Neutrophil (primary cell): ENCODE results near the gene BRICD5.

Source experiments
- H3K27ac ChIP-seq: fragments of 200-600 bp; sonication (generic); 2 replicates; pipeline ENCODE4 v1.5.1; 2016; ENCODE audit warnings: mild to moderate bottlenecking, moderate library complexity
- H3K27me3 ChIP-seq: fragments of 200-600 bp; sonication (generic); 2 replicates; pipeline ENCODE4 v1.6.0; 2016; ENCODE audit warnings: mild to moderate bottlenecking
- H3K36me3 ChIP-seq: fragments of 200-600 bp; sonication (generic); 2 replicates; pipeline ENCODE4 v1.5.1; 2017
- H3K4me1 ChIP-seq, 2 experiments: fragments of 200-600 bp in 1 of 2; sonication (generic) in 1 of 2; 1 replicate in 1 of 2; 2 replicates in 1 of 2; pipeline versions ENCODE4 v1.5.1 to v1.6.1; 2013 to 2016; ENCODE audit warnings: low read depth in 1 of 2, low read length in 1 of 2, mild to moderate bottlenecking in 1 of 2, moderate library complexity in 1 of 2; ENCODE audit not compliant: control insufficient read depth in 1 of 2, insufficient read depth in 1 of 2
- H3K4me3 ChIP-seq, 2 experiments: fragments of 200-600 bp in 1 of 2; sonication (generic) in 1 of 2; 1 replicate in 1 of 2; 2 replicates in 1 of 2; pipeline ENCODE4 v1.5.1; 2013 to 2016; ENCODE audit warnings: low read depth in 1 of 2, low read length in 1 of 2, mild to moderate bottlenecking in 1 of 2, moderate library complexity in 1 of 2
- H3K9me3 ChIP-seq: fragments of 200-600 bp; sonication (generic); 2 replicates; pipeline ENCODE4 v1.5.1; 2016
- TF ChIP-seq, protein P1 (sequence below): fragments of 200-600 bp; sonication (generic); IDR thresholded peaks from 2 replicates; pipeline ENCODE4 v1.5.1; 2016; ENCODE audit warnings: antibody characterized with exemption

BRICD5 gene

DNA sequence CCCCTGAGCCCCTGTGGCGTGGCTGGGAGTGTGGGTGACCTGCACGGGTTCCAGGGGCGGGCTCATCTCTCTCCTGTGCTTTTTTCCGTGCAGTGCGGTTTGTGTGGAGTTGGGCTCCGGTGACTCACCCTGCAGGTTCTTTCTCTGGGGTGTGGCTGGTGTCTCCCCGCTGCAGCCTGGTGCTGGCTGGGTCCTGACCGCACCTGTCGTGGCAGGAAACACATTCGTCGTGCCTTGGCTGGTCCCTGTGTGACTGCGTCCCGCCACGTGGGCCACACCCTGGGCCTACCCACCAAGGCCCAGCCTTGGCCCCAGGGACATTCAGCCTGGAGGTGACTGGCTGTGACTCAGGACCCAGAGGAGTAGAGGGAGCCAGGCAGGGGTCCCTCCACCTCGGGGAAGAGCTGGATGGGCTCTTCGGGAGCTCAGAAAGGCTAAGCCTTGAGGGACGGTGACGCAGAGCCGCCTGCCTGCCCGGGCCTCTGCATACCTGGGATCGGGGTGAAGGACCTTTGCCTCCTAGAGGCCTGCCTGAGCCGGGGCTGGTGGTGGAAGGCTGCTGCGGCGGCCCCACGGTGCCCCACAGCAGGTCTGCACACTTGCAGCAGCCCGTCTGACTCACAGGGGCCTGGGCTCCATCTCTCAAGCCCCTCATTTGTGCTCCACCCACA lies 47.3 kb downstream of the BRICD5 start:
- H3K36me3 ChIP-seq, result peaks cover 32% of the 10 kb centered on the region
- H3K4me3 ChIP-seq, result no peak overlapping the region
- H3K4me1 ChIP-seq, result no peaks in the 10 kb centered on the region

DNA sequence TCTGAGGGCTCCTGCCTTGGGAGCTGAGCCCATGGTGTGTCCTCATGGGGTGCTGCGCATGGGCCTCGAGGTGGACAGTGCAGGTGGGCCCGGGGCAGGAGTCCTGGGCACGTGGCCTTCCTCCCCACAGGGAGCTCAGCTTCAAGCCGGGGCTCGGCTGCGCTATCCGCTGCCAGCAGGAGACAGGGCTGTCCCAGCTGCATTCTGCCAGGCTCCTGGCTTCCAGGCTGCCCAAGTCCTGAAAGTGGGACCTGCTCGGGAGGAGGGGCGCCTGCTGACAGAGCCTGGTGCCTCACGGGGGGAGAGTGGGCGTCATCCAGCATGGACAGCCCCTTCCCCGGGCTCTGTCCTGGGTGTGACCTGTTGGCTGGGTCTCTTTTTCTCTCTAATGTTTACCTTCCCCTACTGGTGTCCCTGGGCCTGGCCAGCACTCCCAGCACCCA lies 48.0 kb downstream of the BRICD5 start:
- no peaks in the 10 kb centered on the region for H3K27me3 ChIP-seq
- no peaks in the 10 kb centered on the region for H3K4me1 ChIP-seq
- H3K36me3 ChIP-seq, result peaks cover 25% of the 10 kb centered on the region
- no peak overlapping the region for H3K4me3 ChIP-seq
- no peaks in the 10 kb centered on the region for H3K9me3 ChIP-seq
- no peak overlapping the region for H3K27ac ChIP-seq
- TF ChIP-seq, protein P1, sequence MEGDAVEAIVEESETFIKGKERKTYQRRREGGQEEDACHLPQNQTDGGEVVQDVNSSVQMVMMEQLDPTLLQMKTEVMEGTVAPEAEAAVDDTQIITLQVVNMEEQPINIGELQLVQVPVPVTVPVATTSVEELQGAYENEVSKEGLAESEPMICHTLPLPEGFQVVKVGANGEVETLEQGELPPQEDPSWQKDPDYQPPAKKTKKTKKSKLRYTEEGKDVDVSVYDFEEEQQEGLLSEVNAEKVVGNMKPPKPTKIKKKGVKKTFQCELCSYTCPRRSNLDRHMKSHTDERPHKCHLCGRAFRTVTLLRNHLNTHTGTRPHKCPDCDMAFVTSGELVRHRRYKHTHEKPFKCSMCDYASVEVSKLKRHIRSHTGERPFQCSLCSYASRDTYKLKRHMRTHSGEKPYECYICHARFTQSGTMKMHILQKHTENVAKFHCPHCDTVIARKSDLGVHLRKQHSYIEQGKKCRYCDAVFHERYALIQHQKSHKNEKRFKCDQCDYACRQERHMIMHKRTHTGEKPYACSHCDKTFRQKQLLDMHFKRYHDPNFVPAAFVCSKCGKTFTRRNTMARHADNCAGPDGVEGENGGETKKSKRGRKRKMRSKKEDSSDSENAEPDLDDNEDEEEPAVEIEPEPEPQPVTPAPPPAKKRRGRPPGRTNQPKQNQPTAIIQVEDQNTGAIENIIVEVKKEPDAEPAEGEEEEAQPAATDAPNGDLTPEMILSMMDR, result no peak

More for the DNA sequence above, 47.3 kb downstream of the BRICD5 start:
- Histone ChIP-seq H3K27me3 (no peaks in the 10 kb centered on the region), H3K9me3 (no peaks in the 10 kb centered on the region), H3K27ac (no peak overlapping the region)
- TF ChIP-seq, protein P1, result no peak

DNA sequence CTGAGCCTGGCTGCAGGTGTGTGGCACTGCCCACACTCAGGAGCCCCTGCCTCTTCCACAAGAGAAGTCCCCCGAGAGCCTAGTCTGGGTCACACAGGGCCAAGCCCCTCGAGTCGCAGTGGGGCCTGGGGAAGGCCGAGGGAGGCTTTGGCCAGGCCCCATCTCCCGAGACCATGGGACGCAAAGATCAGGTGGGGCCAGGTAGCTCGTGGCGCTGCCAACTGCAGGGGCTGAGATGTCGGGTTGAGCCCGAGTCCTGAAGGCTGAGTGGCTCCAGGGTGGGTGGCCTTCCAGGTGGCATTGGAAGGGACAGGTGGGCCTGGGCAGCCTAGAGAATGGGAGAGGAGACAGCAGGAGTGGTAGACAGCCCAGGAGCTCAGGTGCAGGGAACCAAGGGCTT lies 48.8 kb downstream of the BRICD5 start:
- TF ChIP-seq, protein P1, result no peak
- Histone ChIP-seq H3K27ac (no peak overlapping the region), H3K36me3 (peaks cover 18% of the 10 kb centered on the region), H3K4me1 (peaks cover 4 to 5% of the 10 kb centered on the region in 2 experiments), H3K9me3 (no peaks in the 10 kb centered on the region), H3K4me3 (no peak overlapping the region), H3K27me3 (no peaks in the 10 kb centered on the region)

DNA sequence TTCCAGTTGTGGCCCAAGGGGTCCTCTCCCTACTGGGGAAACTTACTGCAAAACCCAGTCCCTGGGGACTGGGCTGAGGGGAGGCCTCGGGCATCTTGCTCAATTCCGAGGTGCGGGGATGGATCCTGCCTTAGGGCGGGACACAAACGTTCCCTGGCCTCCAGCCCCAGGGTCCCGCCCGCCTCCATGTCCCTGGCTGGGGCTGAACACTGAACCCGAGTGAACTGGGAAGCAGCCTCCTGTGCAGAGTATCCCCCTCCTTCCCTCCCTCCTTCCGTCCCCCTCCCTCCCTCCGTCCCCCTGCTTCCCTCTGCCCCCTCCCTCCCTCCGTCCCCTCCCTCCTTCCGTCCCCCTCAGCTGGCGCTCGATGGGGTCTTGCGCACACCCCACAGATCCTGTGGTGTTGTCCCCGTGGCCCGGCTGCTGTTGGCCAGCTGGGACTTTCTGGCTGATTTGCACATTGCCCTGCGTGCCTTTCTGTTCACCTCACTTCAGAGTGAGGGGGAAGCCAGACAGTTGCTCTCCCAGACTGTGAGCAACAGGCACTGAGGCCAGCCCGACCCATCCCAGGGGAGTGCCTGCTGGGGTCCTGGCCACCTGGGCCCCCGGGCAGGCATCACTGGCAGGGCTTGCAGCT lies 49.6 kb downstream of the BRICD5 start:
- Histone ChIP-seq H3K9me3 (no peaks in the 10 kb centered on the region), H3K4me3 (no peak overlapping the region), H3K36me3 (peaks cover 9% of the 10 kb centered on the region), H3K27me3 (no peaks in the 10 kb centered on the region), H3K27ac (no peak overlapping the region), H3K4me1 (peaks cover 13 to 14% of the 10 kb centered on the region in 2 experiments)
- TF ChIP-seq, protein P1, result no peak
